DND-41 (cell line): ENCODE results near the gene CYP4B1.
A peak's percentile ranks its signal among the peaks of the same experiment; 100 is the strongest.
"Not testable (repeated sequence)": the region's sequence is repeated elsewhere in the genome, so short reads cannot be mapped to it uniquely, and the experiment has no call there.

ENCODE experiments used
- ATAC-seq: fragments of 200-7000 bp; cut with Tn5 transposase; 3 replicates; pipeline ENCODE4 v1.9.1; 2021; ENCODE audit warnings: low read depth; ENCODE audit not compliant: insufficient read depth
- DNase-seq: peaks from one replicate; pipeline ENCODE4 v3.0.0-alpha.2; 2020
- H2AFZ ChIP-seq: 2 replicates; pipeline ENCODE4 v1.6.0; 2012; ENCODE audit warnings: low read depth, low read length
- H3K27ac ChIP-seq: 2 replicates; pipeline ENCODE4 v1.5.1; 2012; ENCODE audit warnings: low read length, inconsistent platforms
- H3K27me3 ChIP-seq: fragments of 200-600 bp; sonication (generic); 2 replicates; pipeline ENCODE4 v1.6.0; 2012; ENCODE audit warnings: low read length, mild to moderate bottlenecking, inconsistent platforms; ENCODE audit not compliant: insufficient read depth, poor library complexity
- H3K36me3 ChIP-seq: 2 replicates; pipeline ENCODE4 v1.5.1; 2012; ENCODE audit warnings: low read length, inconsistent platforms; ENCODE audit not compliant: insufficient read depth
- H3K4me1 ChIP-seq: 2 replicates; pipeline ENCODE4 v1.5.1; 2012; ENCODE audit warnings: mild to moderate bottlenecking, low read length; ENCODE audit not compliant: insufficient read depth
- H3K4me2 ChIP-seq: 2 replicates; pipeline ENCODE4 v1.6.0; 2012; ENCODE audit warnings: mild to moderate bottlenecking, moderate library complexity, low read length, inconsistent platforms; ENCODE audit not compliant: insufficient read depth
- H3K4me3 ChIP-seq, 2 experiments: fragments of 200-600 bp in 1 of 2; shearing (Covaris generic) in 1 of 2; 2 replicates each; pipeline ENCODE4 v1.5.1; 2012 to 2016; ENCODE audit warnings: inconsistent platforms in 2 of 2, low read length in 2 of 2, mild to moderate bottlenecking in 2 of 2, low read depth in 1 of 2, moderate library complexity in 1 of 2
- H3K79me2 ChIP-seq: 2 replicates; pipeline ENCODE4 v1.6.0; 2012; ENCODE audit warnings: low read length, inconsistent platforms; ENCODE audit not compliant: insufficient read depth
- H3K9ac ChIP-seq: 2 replicates; pipeline ENCODE4 v1.6.0; 2012; ENCODE audit warnings: low read depth, mild to moderate bottlenecking, inconsistent platforms, low read length, moderate library complexity
- H3K9me3 ChIP-seq: 2 replicates; pipeline ENCODE4 v1.5.1; 2012; ENCODE audit warnings: low read length, moderate library complexity, mild to moderate bottlenecking, inconsistent platforms; ENCODE audit not compliant: insufficient read depth, severe bottlenecking
- H4K20me1 ChIP-seq: 2 replicates; pipeline ENCODE4 v1.6.0; 2012; ENCODE audit warnings: low read length; ENCODE audit not compliant: insufficient read depth
- EZH2 ChIP-seq: IDR thresholded peaks from 3 replicates; pipeline ENCODE4 v1.6.1; 2012; ENCODE audit warnings: borderline replicate concordance, low read depth, mild to moderate bottlenecking, moderate library complexity, low read length, inconsistent platforms; ENCODE audit not compliant: severe bottlenecking
- TF ChIP-seq, protein P1 (sequence below): IDR thresholded peaks from 2 replicates; pipeline ENCODE4 v1.5.1; 2012; ENCODE audit warnings: borderline replicate concordance, low read length, moderate library complexity, mild to moderate bottlenecking; ENCODE audit not compliant: poor library complexity, severe bottlenecking; ENCODE audit errors: extremely low read depth

The CYP4B1 gene

DNA sequence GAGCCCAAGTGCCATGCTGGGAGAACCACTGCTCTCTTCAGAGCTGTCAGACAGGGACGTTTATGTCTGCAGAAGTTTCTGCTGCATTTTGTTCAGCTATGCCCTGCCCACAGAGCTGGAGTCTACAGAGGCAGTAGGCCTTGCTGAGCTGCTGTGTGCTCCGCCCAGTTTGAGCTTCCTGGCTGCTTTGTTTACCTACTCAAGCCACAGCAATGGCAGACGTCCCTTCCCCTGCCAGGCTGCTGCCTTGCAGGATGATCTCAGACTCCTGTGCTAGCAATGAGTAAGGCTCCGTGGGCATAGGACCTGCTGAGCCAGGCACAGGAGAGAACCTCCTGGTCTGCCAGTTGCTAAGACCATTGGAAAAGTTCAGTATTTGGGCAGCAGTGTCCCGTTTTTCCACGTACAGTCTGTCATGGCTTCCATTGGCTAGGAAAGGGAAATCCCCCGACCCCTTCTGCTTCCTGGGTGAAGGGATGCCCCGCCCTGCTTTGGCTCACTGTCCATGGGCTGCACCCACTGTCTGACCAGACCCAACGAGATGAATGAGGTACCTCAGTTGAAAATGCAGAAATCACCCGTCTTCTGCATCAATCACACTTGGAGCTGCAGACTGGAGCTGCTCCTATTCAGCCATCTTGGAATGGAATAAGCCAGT, 31.9 kb downstream of the CYP4B1 start:
- ATAC-seq (no peak), DNase-seq (no peak)
- no peak overlapping the region for H3K9ac ChIP-seq
- H3K9me3 ChIP-seq = no peaks in the 10 kb centered on the region
- no peak overlapping the region for H3K27ac ChIP-seq
- no peaks in the 10 kb centered on the region for H4K20me1 ChIP-seq
- H3K4me1 ChIP-seq = no peaks in the 10 kb centered on the region
- no peak overlapping the region for H3K4me2 ChIP-seq
- H3K27me3 ChIP-seq = peaks cover 6% of the 10 kb centered on the region
- H3K36me3 ChIP-seq = no peaks in the 10 kb centered on the region
- H2AFZ ChIP-seq = 0 out of 2 replicates have a peak overlapping the region, but pooled peaks have one; percentile 25
- H3K4me3 ChIP-seq = no peak overlapping the region
- H3K79me2 ChIP-seq = no peaks in the 10 kb centered on the region
- TF ChIP-seq, protein P1, sequence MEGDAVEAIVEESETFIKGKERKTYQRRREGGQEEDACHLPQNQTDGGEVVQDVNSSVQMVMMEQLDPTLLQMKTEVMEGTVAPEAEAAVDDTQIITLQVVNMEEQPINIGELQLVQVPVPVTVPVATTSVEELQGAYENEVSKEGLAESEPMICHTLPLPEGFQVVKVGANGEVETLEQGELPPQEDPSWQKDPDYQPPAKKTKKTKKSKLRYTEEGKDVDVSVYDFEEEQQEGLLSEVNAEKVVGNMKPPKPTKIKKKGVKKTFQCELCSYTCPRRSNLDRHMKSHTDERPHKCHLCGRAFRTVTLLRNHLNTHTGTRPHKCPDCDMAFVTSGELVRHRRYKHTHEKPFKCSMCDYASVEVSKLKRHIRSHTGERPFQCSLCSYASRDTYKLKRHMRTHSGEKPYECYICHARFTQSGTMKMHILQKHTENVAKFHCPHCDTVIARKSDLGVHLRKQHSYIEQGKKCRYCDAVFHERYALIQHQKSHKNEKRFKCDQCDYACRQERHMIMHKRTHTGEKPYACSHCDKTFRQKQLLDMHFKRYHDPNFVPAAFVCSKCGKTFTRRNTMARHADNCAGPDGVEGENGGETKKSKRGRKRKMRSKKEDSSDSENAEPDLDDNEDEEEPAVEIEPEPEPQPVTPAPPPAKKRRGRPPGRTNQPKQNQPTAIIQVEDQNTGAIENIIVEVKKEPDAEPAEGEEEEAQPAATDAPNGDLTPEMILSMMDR = no peak
- no peak for TF ChIP-seq EZH2

DNA sequence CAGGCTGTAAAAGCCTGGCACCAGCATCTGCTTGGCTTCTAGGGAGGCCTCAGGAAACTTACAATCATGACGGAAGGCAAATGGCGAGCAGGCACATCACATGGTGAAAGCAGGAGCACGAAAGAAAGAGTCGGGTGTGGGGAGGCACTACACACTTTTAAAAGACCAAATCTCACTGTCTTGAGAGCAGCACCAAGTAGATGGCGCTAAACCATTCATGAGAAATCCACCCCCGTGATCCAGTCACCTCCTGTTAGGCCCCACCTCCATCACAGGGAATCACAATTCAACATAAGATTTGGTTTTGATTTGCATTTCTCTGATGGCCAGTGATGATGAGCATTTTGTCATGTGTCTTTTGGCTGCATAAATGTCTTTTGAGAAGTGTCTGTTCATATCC, 36.6 kb downstream of the CYP4B1 start:
- not testable (repeated sequence) for H3K9me3 ChIP-seq, H3K9ac ChIP-seq, ATAC-seq, H2AFZ ChIP-seq, H3K4me1 ChIP-seq, H4K20me1 ChIP-seq, H3K36me3 ChIP-seq, H3K27me3 ChIP-seq, H3K79me2 ChIP-seq, H3K4me2 ChIP-seq, DNase-seq, H3K27ac ChIP-seq, H3K4me3 ChIP-seq

DNA sequence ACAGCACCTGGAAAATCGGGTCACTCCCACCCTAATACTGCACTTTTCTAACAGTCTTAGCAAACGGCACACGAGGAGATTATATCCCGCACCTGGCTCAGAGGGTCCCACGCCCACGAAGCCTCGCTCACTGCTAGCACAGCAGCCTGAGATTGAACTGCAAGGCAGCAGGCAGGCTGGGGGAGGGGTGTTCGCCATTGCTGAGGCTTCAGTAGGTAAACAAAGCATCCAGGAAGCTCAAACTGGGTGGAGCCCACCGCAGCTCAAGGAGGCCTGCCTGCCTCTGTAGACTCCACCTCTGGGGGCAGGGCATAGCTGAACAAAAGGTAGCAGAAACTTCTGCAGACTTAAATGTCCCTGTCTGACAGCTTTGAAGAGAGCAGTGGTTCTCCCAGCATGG, 47.5 kb downstream of the CYP4B1 start:
- not testable (repeated sequence) for DNase-seq, H4K20me1 ChIP-seq, H3K9ac ChIP-seq, H3K9me3 ChIP-seq, ATAC-seq, H3K27ac ChIP-seq, H3K36me3 ChIP-seq, H3K4me1 ChIP-seq, H3K27me3 ChIP-seq, H2AFZ ChIP-seq, H3K4me3 ChIP-seq, H3K79me2 ChIP-seq, H3K4me2 ChIP-seq

DNA sequence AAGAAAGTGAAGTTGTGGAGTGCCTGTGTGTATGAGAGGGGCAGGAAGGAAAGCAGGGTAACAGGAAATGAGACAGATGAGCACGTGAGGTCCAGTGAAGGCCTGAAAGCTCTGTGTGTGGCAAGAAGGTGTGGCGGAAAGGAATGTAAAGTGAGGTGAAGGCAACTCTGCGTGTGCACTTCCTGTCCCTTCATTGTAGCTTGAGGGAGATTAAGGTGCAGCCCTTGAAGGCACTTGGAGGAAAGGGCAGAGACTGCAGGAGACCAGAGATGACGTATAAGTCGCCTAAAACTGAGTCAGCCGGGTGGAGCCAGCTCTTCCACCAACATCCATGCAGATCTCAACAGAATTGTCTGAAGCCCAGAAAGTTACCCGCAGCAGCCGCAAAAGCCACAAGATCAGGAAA, 58.8 kb downstream of the CYP4B1 start:
- H2AFZ ChIP-seq, H3K9ac ChIP-seq, H3K27ac ChIP-seq, H3K4me2 ChIP-seq, H3K4me1 ChIP-seq, H4K20me1 ChIP-seq, H3K79me2 ChIP-seq, ATAC-seq, H3K36me3 ChIP-seq, H3K9me3 ChIP-seq, DNase-seq, H3K4me3 ChIP-seq, H3K27me3 ChIP-seq: not testable (repeated sequence)

DNA sequence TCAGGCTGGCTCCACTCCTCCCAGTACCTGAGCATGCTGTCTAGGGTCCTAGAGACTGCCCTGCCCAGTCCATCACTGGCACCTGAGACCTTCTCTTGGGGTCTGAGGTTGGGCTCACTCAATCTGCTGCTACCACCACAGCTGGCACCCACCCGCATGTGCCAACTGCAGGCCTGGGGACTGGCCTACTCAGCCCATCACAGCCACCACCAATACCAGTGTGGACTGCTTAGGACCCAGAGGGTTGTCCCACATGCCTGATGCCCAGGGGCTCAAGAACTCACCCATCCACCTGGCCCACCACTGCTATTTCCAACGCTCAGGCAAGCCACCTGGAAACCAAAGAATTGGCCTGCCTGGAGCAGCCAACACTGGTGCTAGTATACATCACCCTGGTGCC, 63.5 kb downstream of the CYP4B1 start:
- ATAC-seq (no peak), DNase-seq (no peak)
- H3K79me2 ChIP-seq = no peaks in the 10 kb centered on the region
- no peak overlapping the region for H3K27ac ChIP-seq
- no peaks in the 10 kb centered on the region for H4K20me1 ChIP-seq
- no peak overlapping the region for H2AFZ ChIP-seq
- H3K36me3 ChIP-seq = no peaks in the 10 kb centered on the region
- H3K4me3 ChIP-seq = no peak overlapping the region
- H3K9ac ChIP-seq = no peak overlapping the region
- no peak overlapping the region for H3K4me2 ChIP-seq
- TF ChIP-seq, protein P1 = no peak
- TF ChIP-seq EZH2 = no peak
- H3K27me3 ChIP-seq = no peaks in the 10 kb centered on the region
- H3K4me1 ChIP-seq = no peaks in the 10 kb centered on the region
- no peaks in the 10 kb centered on the region for H3K9me3 ChIP-seq
